SU-DHL-6 (cell line): ENCODE measurements around the gene TDRD9.

ENCODE experiments used
- H2AFZ ChIP-seq: fragments of 200-600 bp; sonication (generic); 2 replicates; pipeline ENCODE4 v1.6.1; 2014; ENCODE audit warnings: low read depth, mild to moderate bottlenecking, moderate library complexity, mixed read lengths, antibody characterized with exemption, low read length; ENCODE audit not compliant: severe bottlenecking
- H3F3A ChIP-seq: fragments of 200-600 bp; shearing (Covaris generic); 2 replicates; pipeline ENCODE4 v1.6.0; 2016; ENCODE audit warnings: antibody characterized with exemption, mild to moderate bottlenecking; ENCODE audit not compliant: insufficient read depth
- H3K27ac ChIP-seq: fragments of 200-600 bp; sonication (generic); 2 replicates; pipeline ENCODE4 v1.5.1; 2016; ENCODE audit warnings: low read depth, mild to moderate bottlenecking, low read length, moderate library complexity, mixed read lengths
- H3K27me3 ChIP-seq: fragments of 200-600 bp; sonication (generic), shearing (Covaris generic); 2 replicates; pipeline ENCODE4 v1.6.0; 2014; ENCODE audit warnings: mild to moderate bottlenecking, low read length
- H3K36me3 ChIP-seq: fragments of 200-600 bp; sonication (generic); 2 replicates; pipeline ENCODE4 v1.6.1; 2014; ENCODE audit warnings: mild to moderate bottlenecking, low read length, mixed read lengths
- H3K4me2 ChIP-seq: fragments of 300-600, 200-600 bp; shearing (Covaris generic), sonication (generic); 2 replicates; pipeline ENCODE4 v1.6.0; 2014; ENCODE audit warnings: low read length, low read depth, mild to moderate bottlenecking; ENCODE audit not compliant: poor library complexity, severe bottlenecking
- H3K4me3 ChIP-seq: fragments of 200-600 bp; sonication (generic); 2 replicates; pipeline ENCODE4 v1.5.1; 2014; ENCODE audit warnings: antibody characterized with exemption, low read length, mild to moderate bottlenecking, mixed read lengths; ENCODE audit not compliant: insufficient read depth, poor library complexity, severe bottlenecking
- H3K79me2 ChIP-seq: fragments of 200-600 bp; sonication (generic); 2 replicates; pipeline ENCODE4 v1.6.1; 2014; ENCODE audit warnings: mild to moderate bottlenecking, low read length, moderate library complexity; ENCODE audit not compliant: insufficient read depth
- H3K9ac ChIP-seq: fragments of 200-600 bp; sonication (generic); 2 replicates; pipeline ENCODE4 v1.7.0; 2014; ENCODE audit warnings: mild to moderate bottlenecking, low read length
- H3K9me2 ChIP-seq: fragments of 200-600 bp; sonication (generic); replicated peaks from 2 replicates; pipeline ENCODE4 v1.6.1; 2014; ENCODE audit warnings: low read length; ENCODE audit not compliant: insufficient read depth
- H3K9me3 ChIP-seq: fragments of 200-600 bp; sonication (generic); 2 replicates; pipeline ENCODE4 v1.6.1; 2014; ENCODE audit warnings: low read length, mixed read lengths; ENCODE audit not compliant: insufficient read depth
- H4K20me1 ChIP-seq: fragments of 200-600 bp; sonication (generic); 2 replicates; pipeline ENCODE4 v1.6.1; 2014; ENCODE audit warnings: low read depth, mild to moderate bottlenecking, antibody characterized with exemption, low read length, moderate library complexity, mixed read lengths
- CTCF ChIP-seq: fragments of 200-600 bp; sonication (generic); IDR thresholded peaks from one replicate; pipeline ENCODE4 v1.5.1; 2017; ENCODE audit warnings: antibody characterized with exemption, mild to moderate bottlenecking, low read length, moderate library complexity; ENCODE audit not compliant: insufficient read depth, poor library complexity, severe bottlenecking
- EZH2phosphoT487 ChIP-seq: fragments of 200-600 bp; sonication (generic), shearing (Covaris generic); conservative IDR thresholded peaks from 2 replicates; pipeline ENCODE4 v1.6.1; 2018; ENCODE audit warnings: mild to moderate bottlenecking, antibody characterized with exemption, low read length, moderate library complexity, mixed read lengths

The TDRD9 gene

GRCh38 chr14:104034976-104035699 lies 106.9 kb downstream of the TDRD9 start:
- no peaks in the 10 kb centered on the region for H3K27me3 ChIP-seq
- no peak for TF ChIP-seq EZH2phosphoT487
- TF ChIP-seq CTCF, result no peak
- no peaks in the 10 kb centered on the region for H3K9me2 ChIP-seq

GRCh38 chr14:104036212-104036611 lies 108.0 kb downstream of the TDRD9 start:
- no peaks in the 10 kb centered on the region for H3K9me2 ChIP-seq
- no peak overlapping the region for H3K4me3 ChIP-seq
- no peaks in the 10 kb centered on the region for H3F3A ChIP-seq
- H3K36me3 ChIP-seq, result no peaks in the 10 kb centered on the region
- H3K9ac ChIP-seq, result no peak overlapping the region
- H3K4me2 ChIP-seq, result no peak overlapping the region
- no peak overlapping the region for H2AFZ ChIP-seq
- no peaks in the 10 kb centered on the region for H3K79me2 ChIP-seq
- TF ChIP-seq CTCF (no peak), EZH2phosphoT487 (no peak)
- no peak overlapping the region for H3K27ac ChIP-seq
- no peaks in the 10 kb centered on the region for H4K20me1 ChIP-seq
- H3K27me3 ChIP-seq, result no peaks in the 10 kb centered on the region
- H3K9me3 ChIP-seq, result no peaks in the 10 kb centered on the region

More at GRCh38 chr14:104034976-104035699, 106.9 kb downstream of the TDRD9 start:
- no peak overlapping the region for H2AFZ ChIP-seq
- no peak overlapping the region for H3K4me3 ChIP-seq
- no peaks in the 10 kb centered on the region for H3K9me3 ChIP-seq
- no peaks in the 10 kb centered on the region for H4K20me1 ChIP-seq
- H3F3A ChIP-seq, result no peaks in the 10 kb centered on the region
- H3K9ac ChIP-seq, result no peak overlapping the region
- no peaks in the 10 kb centered on the region for H3K36me3 ChIP-seq
- no peak overlapping the region for H3K27ac ChIP-seq
- H3K4me2 ChIP-seq, result no peak overlapping the region
- no peaks in the 10 kb centered on the region for H3K79me2 ChIP-seq

- no peak overlapping the region for H2AFZ ChIP-seq
- H3K9me3 ChIP-seq, result no peaks in the 10 kb centered on the region
- no peaks in the 10 kb centered on the region for H4K20me1 ChIP-seq
These were observed 108.8 kb downstream of the TDRD9 start for GRCh38 chr14:104037074-104037473.

More at GRCh38 chr14:104037074-104037473, 108.8 kb downstream of the TDRD9 start:
- Histone ChIP-seq H3K9me2 (no peaks in the 10 kb centered on the region), H3K79me2 (no peaks in the 10 kb centered on the region), H3K36me3 (no peaks in the 10 kb centered on the region), H3K9ac (no peak overlapping the region), H3K4me3 (no peak overlapping the region), H3K4me2 (no peak overlapping the region), H3K27ac (no peak overlapping the region), H3F3A (no peaks in the 10 kb centered on the region), H3K27me3 (no peaks in the 10 kb centered on the region)
- no peak for TF ChIP-seq CTCF
- no peak for TF ChIP-seq EZH2phosphoT487
